ENCODE data around the gene MYH14.
"Not testable (repeated sequence)": the region's sequence is repeated elsewhere in the genome, so short reads cannot be mapped to it uniquely, and the experiment has no call there.

Gene MYH14

DNA sequence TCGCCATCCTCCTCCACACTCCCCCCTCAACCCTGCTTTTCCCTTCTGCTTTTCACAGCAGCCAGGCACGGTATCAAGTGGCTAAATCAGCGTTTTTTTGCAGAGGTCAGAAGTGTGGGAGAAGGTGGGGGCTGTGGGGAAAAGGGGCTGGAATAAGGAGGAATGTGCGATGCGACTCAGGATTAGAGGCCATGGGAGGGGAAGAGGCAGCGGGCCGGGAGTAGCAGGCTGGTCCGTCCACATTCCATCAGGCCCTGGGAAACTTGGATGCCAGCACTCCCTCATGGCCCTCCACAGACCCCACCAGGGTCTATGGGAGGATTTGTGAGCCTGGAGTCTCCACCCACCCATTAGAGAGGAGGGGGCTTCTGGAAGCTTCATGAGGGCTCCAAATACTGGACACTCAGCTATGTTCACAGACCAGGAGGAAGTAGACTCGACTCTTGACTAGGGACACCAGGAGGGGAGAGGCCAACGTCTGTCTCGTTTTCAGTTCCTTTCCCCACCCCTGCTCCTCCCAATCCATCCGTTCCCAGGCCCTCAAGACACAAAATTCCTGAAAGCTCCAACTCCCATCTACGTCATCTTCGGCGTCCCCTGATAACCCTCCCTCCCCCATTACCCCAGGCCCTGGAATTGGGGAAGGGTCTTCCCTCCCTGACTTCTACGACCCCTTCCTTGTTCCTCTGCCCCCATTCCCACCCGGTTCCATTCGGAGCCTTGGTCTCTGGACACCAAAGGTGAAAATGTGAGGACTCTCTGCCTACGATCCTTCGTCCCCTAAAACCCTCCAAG lies 129.0 kb downstream of the MYH14 start:
- no peak for DNase-seq (ENCODE audit: low read depth in 2 of 2)

DNA sequence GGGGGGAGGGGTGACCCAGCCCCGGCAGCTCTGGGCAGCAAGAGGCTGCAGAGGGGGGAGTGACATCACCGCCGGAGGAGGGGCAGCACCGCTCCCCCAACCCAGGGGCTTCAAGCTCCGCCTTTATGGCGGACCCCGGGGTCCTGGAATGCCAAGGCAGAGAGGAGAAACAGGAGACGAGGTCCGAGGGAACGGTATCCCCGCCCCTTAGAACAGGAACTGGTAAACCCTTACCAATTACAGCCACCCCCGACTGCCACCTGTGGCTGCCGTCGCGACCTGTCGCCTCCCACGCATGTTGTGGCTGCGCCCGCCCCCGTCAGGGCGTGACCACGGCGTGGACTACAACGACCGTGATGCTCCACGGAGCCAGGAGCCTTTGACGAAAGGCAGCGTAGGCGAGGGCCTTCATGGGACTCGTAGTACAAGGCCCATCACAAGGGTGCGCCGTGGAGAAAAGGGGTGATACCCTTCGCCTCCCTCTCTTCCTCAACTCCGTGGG lies 129.9 kb downstream of the MYH14 start:
- peak; percentile 54 to 76 for DNase-seq (ENCODE audit: low read depth in 2 of 2)

DNA sequence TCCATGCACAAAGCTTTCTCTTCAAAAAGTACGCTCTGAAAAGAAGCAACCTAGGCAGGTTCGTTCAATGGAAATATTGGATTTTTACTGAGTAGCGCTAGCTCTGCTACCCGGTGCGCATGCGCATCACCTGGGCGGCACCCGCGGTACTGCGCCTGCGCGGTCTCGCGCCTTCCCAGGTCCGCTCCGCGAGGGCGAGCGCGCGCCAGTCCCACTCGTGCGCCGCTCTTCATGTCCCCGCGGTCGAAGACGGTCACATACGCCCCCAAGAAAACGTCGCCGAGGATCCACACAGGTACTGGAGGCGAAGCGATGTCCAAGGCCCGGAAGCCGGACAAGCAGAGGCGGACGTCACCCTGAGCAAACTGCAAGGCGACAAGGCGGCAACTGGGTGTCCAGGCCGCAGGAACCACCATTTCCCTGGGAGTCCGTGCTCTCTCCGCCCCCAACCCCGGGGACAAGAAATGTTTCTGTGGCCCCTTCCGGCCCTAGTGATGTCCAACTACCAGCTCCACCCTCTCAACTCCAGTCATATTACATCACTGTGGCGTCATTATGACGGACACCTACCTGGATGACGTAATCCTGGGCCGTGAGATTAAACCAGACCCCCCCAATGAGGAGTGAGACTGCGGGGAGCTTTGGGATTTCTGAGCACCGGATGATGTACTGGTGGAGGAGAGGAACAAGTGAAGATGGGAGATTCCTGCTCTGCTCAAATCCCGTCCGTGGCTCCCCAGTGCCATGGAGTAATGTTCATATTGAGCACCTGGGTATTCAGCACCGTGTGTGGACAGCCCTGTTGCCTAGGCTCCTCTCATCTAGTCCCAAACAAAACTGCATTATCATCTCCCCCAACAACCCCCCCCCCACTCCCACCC lies 130.6 kb downstream of the MYH14 start:
- DNase-seq (ENCODE audit: low read depth in 2 of 2): peak; percentile 63 to 69

DNA sequence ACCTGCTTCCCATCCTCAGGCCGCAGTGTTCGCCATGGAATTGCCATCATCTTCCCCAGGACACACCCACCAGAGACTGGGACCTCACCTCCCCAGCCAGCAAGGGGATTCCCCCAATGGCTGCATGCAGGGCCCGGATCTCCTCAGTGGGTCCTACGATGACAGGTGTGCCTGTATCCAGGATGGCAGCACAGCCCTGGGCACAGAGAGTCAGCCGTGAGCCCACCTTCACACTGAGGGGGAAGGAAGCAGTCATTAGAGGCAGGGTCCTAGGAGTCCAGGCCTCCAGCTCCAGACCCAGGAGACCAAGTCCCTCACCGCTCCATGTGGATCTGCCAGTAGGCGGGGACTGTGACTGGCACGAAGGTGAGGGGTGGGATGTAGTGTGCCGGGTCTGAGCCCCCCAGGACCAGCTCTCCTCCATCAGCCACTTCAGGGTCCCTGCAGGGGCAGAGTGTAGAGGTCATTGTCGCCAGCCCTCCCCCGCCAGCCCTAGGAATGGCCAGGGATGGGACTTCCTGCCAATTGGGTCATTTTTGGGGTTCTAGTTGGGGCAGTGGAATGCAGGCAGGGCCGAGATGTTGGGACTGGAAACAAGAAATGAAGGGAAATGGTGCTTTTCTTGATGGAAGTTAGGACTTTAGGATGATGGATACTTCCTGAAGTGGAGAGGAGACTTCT lies 131.5 kb downstream of the MYH14 start:
- no peak for DNase-seq (ENCODE audit: low read depth in 2 of 2)

DNA sequence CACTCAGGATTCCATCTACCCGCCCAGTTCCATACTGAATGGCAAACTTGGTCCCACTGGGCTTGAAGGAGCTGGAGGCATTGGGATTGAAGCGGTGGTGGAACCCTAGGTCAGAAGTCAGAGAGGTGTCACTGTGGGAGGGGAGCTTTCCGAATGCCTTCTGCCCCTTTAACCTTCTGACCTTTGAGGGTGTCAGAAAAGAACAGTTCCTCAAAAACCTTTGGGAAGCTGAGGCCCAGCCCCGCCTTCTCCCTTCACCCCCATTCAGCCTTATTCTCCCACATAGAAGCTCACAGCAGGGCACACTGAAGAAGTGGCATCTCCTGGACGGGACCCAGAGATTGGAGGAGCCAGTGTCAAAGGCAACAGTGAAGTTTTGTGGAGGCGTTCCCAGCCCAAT lies 133.6 kb downstream of the MYH14 start:
- DNase-seq (ENCODE audit: low read depth in 2 of 2): not testable (repeated sequence)

DNA sequence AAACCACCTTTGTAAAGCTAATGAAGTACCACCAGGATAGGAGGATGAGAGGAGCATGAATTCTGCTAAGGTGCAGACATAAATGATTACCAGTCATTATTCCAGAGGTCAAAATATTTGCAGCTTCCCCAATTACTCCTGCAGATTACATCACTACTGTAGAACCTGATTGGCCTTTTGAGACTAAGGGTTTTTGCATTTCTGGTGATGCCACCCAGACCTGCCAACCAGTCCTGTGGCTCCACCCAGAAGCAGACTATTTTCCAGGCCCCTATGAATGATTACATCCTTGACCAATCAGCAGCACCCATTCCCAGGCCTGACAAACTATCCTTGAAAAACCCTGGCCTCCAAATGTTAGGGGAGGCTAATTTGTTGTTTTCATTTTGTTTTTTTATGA lies 136.9 kb downstream of the MYH14 start:
- DNase-seq (ENCODE audit: low read depth in 2 of 2): no peak

DNA sequence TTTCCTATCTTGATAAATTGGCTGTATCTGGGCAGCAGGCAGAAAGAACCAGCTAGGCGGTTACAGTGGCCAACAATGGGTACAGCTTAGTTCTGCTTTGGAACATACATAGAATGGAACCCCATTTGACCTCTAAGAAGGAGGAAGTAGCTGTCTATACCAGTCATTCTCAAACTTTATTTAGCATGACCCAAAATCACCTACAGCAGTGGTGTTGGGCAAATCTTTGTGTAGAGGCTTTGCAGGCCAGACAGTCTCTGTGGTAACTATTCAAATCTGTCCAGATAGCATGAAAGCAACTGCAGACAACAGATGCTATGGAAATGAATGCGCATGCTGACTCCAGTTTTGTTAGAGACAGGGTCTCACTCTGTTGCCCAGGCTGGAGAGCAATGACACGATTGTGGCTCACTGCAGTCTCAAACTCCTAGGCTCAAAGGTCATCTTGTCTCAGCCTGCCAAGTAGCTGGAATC lies 137.7 kb downstream of the MYH14 start:
- DNase-seq (ENCODE audit: low read depth in 2 of 2): no peak

DNA sequence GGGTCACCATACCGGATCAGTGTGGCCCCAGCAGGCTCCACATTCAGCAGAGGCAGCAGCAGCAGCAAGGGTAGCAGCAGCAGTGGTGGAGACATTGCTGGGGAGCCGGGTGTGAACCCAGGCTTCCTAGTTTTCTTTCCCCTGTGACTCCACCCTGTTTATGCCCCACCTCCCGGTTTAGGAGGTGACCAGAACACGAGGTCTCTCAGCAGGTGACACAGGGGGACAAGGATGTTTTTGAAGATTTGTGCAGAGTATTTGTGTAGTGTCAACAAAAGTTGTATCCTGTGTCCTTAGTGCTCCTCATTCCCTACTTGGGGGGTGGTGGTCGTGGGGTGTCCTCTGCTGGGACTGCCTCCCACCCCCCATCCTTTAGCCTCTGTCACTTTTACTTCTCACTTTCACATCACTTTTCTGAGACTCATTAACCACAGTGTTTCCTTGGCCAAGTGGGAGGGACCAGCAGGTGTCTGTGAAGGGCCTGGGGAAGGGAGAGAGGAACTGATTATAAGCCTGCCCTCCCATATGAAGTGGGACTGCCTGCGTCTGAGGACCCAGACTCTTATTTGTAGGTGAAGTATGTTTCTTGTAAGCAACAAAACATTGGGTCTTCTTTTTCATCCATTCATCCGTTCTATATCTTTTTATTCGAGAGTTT lies 141.4 kb downstream of the MYH14 start:
- no peak for DNase-seq (ENCODE audit: low read depth in 2 of 2)

DNA sequence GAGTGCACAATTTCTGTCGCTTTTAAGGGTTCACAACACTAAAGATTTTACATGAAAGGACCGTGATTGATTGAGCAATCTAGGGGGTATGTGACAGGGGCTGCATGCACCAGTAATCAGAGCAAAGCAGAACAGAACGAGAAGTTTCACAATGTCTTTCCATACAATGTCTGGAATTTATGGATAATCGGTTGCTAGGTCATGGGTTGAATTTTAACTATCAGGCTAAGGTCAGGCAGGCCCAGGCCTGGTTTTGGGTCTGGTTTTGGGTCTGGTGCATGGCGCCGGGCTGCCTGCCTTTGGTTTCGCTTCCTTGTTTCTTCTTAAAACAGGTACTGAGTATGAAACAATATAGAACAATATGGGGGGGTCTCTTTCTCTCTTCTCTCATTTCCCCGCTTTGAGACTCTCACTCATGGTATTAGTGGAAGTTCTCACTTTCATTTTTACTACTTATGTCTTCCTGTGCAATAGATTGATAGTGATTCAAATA lies 143.7 kb downstream of the MYH14 start:
- DNase-seq (ENCODE audit: low read depth in 2 of 2): not testable (repeated sequence)

DNA sequence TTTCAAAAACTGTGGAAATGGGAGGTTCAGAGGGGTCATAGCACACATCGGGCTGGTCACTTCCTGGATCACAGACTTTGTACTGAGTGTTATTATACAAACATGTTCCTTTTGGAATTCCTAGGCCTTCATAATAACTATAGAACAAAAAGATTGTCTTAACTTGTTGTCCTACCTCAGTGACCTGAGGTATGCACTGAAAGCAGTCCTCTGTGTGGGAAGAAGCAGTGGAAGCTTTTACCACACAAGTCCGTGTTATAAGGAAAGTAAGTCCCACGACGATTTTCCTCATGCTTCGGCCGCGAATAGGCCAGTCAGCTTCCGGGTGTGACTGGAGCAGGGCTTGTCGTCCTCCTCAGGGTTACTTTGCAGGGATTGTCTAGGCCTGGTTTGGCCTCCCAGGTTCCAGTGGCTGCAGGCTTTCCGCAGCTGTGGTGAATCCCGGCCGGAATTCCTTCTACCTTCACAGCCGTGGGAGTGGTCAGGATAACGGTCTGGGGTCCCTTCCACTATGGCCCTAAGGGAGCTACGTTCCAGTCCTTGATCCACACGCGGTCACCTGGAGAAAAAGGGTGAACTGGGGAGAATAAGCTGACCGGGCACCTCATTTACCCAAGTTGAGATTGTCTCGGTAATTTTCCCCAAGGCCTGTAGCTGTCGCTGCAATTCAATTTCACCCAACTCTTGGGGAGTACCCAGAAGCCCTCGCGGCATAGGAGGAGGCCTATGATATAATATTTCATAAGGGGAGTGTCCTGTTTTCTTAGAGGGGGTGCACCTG lies 146.0 kb downstream of the MYH14 start:
- DNase-seq (ENCODE audit: low read depth in 2 of 2): no peak

DNA sequence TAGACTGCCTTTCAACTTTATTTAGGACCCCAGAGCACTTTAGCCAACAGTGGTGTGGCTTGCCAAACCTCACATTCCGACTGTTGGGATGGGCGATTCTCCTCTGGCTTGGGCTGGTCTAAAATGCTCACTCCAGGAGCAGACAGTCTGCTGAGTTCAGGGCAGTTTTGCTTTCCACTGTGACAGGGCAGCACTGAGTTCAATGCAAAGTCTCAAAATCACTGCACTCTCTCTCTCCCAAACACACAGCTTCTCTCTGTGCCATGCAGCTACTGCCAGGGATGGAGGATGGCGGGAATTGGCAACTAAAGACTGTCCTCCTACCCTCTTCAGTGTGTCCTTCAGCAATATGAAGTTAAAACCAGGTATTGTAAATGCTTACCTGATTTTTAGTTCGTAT lies 148.8 kb downstream of the MYH14 start:
- DNase-seq (ENCODE audit: low read depth in 2 of 2): no peak

DNA sequence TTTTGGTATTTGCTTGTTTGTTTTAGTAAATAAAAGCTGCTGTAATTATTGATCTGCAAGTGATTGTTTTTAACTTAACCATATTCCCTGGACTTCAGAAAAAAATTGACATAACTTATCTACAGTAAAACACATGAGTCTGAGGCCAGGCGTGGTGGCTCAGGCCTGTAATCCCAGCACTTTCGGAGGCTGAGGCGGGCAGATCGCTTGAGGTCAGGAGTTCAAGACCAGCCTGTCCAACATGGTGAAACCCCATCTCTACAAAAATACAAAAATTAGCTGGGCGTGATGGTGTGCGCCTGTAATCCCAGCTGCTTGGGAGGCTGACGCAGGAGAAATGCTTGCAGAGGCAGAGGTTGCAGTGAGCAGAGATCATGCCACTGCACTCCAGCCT lies 150.1 kb downstream of the MYH14 start:
- DNase-seq (ENCODE audit: low read depth in 2 of 2): not testable (repeated sequence)

DNA sequence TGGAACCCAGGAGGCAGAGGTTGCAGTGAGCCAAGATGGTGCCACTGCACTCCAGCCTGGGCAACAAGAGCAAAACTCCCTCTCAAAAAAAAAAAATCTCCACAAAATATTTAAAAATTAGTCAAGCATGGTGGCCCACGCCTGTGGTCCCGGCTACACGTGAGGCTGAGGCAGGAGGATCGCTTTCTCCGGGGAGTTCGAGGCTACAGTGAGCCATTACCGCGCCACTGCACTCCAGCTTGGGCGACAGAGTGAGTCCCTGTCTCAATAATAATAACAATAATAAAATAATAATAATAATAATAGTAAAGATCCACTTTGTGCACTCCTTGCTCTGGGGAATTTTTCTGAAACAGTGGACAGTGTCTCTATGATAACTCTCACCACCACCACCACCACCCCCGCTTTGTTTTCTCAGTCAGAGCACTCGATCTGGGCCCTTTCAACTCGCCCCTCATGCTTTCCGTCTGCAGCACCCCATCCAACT lies 153.3 kb downstream of the MYH14 start:
- DNase-seq (ENCODE audit: low read depth in 2 of 2): no peak

DNA sequence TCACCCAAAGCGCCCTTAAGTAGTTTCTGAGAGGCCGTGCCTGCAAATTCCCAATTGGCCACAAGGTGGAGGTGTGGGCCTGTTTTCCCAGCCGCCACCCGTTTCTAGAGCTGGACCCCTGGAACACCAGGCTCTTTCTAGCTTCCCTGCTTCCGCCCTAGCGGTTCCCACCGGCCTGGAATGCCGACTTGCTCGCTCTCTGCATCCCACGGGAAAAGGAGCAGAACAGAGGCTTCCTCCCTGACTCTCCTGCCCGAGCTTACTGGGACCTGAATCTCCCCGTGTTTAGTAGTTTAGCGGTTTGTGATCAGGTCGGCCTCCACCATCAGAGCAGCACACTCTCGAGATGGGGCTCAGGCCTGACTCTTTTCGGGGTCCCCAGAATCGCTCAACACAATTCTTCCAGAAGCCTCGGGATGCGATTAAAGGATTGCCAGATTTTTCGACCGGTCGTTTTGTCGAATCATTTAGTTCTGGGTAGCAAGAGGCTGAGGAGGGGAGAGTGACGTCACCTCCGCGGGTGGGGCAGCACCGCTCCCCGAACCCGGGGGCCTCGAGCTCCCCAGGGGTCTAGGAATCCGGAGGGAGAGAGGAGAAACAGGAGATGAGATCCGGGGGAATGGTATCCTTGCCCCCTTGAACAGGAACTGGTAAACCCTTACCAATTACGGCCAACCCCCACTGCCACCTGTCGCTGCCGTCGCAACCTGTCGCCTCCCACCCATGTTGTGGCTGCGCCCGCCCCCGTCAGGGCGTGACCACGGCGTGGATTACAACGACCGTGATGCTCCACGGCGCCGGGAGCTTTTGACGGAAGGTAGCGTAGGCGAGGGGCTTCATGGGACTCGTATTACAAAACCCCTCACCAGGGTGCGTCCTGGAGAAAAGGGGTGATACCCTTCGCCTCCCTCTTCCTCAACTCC lies 154.0 kb downstream of the MYH14 start:
- DNase-seq (ENCODE audit: low read depth in 2 of 2): peak; percentile 67 to 72

DNA sequence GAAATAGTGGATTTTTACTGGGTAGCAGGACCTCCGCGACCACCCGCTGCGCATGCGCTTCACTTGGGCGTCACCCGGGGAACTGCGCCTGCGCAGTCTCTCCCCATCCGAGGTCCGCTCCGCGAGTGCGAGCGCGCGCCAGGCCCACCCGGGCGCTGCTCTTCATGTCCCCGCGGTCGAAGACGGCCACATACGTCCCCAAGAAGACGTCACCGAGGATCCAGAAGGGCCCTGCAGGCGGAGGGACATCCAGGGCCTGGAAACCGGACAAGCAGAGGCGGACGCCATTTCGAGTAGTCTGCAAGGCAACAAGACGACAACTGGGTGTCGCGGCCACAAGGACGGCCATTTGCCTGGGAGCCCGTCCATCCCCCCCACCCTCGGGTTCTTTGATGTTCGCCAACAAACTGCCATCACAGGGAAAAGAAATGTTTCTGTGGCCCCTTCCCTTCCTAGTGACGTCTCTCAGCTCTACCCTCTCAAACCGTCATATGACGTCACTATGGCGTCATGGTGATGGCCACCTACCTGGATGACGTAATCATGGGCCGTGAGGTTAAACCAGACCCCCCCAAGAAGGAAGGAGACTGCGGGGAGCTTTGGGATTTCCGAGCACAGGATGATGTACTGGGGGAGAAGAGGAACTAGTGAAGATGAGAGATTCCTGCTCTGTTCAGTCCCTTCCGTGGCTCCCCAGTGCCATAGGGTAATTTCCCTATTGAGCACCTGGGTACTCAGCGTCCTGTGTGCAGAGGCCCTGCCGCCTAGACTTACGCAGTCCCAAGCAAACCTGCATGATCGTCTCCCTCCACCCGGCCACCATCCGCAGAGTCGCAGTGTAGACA lies 155.3 kb downstream of the MYH14 start:
- peak; percentile 54 to 63 for DNase-seq (ENCODE audit: low read depth in 2 of 2)

DNA sequence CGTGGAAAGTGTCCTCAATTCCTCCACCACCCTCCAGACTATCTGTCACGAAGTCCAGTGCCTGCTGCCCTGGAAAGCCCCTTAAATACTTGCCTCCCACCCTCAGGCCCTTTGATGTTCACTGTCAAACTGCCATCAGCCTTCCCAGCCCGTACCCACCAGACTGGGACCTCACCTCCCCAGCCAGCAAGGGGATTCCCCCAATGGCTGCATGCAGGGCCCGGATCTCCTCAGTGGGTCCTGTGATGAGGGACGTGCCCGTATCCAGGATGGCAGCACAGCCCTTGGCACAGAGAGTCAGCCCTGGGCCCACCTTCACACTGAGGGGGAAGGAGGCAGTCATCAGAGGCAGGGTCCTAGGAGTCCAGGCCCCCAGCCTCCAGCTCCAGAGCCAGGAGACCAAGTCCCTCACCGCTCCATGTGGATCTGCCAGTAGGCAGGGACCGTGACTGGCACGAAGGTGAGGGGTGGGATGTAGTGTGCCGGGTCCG lies 156.0 kb downstream of the MYH14 start:
- no peak for DNase-seq (ENCODE audit: low read depth in 2 of 2)

Measured in stimulated activated CD8-positive, alpha-beta memory T cell treated with anti-CD3 and anti-CD28 coated beads, Interleukin-7, amount 100 ng/mL, for 1 hour (primary cell).